Cortex of kidney (tissue), 1 donor: Measurements from ENCODE around the gene VPS33B.
"Not testable (repeated sequence)": the region's sequence is repeated elsewhere in the genome, so short reads cannot be mapped to it uniquely, and the experiment has no call there.

ENCODE experiments used
- DNase-seq: peaks from one replicate; lab custom pipeline; 2025; lab: John Stamatoyannopoulos, UW

The VPS33B gene

DNA sequence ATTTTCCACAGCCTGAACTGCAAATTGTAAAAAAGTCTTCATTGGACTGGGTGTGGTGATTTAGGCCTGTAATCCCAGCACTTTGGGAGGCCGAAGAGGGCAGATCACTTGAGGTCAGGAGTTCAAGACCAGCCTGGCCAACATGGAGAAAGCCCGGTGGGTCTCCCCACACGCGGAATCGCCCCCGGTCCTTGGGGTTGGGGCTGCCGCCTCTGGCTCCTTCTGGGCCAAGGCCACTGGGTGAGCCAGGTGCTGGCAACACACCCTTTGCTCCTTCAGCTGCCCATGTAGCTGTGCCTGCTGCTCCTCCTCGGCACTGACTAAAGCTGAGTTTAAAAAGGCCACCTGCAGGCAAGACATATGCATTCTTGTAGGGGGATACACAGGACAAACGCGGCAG, 9.4 kb upstream of the VPS33B start:
- DNase-seq: no peak

DNA sequence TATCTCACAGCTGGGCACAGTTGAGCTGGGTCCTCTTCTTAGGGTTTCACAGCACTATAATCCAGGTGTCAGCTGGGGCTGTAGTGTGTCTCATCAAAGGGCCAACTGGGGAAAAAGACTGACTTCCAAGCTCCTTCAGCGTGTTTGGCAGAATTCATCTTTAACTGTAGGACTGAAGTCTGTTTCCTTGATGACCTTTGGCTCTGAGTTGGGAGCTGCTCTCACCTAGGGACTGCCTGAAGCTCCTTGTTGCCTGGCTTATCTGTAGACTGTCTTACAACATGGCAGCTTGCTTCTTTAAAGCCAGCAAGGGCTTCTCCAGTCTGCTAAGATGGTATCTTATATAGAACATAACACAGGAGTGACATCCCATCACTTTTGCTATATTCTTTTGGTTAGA, 5.3 kb upstream of the VPS33B start:
- no peak for DNase-seq

DNA sequence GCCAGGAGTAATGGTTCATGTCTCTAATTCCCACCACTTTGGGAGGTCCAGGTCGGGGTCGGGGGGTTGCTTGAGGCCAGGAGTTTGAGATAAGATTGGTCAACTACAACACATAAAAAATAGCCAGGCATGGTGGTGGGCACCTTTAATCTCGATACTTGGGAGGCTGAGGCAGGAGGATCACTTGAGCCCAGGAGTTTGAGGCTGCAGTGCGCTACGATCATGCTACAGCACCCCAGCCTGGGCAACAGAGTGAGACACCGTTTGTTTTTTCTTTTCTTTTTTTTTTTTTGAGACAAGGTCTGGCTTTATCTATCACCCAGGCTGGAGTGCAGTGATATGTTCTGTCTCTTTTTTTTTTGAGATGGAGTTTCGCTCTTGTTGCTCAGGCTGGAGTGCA, 1.3 kb upstream of the VPS33B start:
- no peak for DNase-seq

DNA sequence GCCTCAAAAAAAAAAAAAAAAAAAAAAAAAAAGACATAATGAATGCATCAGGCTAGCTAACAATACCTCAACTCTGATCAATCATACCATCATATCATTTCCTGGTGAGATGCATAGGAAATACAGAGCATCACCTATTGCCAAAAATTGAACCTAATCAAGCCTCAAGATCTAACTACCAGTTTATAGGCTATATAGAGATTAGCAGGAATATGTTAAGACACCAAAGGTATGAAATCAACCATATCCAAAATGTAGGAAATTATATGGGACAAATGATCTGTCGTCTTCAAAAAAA, 387 bp upstream of the VPS33B start:
- no peak for DNase-seq

DNA sequence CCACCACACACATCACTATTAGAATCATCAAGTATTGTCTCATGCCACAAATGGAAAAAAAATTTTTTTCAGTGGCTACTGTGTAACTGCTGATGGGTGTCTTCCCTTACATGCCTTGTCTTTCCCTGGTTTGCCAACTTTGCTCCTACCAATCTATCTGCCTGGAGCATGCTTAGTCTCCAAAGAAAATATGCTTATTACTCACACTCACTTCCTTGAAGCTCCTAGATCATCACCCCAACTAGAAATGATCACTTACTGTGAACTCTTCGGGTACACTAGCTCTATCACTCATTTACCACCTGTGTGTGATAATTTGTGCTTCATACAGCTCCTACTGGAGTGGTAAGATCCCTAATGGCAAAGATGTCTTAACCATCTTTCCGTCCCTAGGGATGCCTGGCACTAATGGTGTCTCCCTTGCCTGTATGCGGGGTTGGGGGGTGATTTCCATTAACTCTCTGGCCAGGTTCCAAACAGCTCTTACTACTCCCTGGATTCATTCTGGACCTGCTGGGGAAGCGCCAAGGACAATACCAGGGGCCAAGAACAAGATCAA, 799 bp downstream of the VPS33B start:
- DNase-seq: no peak

DNA sequence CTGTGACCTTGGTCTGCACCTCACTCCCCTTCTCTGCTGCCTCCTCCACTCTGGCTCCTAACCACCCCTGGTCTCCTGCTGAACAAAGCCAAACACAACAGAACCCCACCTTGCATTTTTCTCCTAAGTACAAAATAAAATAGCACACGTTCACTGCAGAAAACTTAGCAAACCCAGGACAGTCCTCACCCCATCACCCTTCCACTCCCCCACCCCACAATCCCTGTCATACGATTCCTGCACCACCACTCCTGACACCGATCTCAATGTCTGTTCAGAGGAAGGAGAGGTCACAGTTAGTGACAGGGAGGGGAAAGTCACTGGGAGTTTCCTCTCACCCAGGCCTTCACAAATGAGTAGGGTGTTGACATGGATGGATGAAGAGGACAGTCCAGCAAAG, 4.2 kb downstream of the VPS33B start:
- DNase-seq: no peak

DNA sequence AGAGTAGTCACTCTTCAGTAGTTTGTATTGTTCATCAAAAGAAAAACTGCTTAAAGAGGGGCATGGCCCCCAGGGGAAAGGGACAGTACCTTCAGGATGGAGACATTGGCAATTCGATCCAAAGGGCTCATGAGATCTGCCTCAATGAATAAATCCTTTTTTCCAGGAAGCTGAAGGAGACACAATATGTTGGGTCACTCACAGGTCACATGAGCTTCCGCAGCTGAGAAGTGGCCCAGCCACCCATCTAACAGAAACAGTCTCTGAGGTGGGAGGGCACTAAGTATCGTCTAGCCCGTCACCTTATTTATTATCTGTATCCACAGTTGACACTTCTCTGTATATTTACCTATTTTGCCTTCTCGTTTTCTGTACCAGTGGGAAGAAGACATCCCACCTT, 4.7 kb downstream of the VPS33B start:
- no peak for DNase-seq

DNA sequence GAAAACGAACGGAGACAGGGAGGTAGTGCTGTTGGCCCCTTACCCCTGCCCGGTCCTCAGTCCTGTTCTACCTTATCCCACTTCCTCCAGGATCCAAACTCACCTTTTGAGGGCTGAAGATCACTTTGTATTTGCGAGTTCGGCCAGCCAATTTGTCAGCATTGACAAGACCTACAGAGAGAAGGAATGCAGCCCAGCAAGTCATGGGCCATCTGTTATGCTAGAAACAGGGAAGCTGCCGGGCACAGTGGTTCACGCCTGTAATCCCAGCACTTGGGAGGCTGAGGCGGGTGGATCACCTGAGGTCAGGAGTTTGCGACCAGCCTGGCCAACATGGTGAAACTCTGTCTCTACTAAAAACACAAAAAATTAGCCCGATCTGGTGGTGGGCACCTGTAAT, 8.7 kb downstream of the VPS33B start:
- DNase-seq: not testable (repeated sequence)

DNA sequence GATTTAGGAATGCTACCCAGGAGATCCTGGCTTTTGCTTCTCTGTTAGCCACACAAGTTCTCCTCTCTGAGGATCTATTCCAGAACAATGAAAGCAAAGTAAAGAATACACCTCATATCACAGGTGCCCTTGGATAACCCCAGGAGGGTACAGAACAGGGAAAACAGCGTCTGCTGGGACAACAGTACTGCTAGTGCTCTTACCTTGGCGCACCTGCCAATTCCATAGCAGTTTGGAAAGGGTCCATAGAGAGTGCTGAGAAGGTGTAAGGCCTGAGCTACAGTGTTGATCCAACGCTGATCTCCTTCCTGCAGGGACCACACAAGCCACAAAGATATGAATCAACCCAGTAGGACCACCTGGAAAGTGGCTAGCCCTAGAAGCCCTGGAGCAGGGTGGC, 15.1 kb downstream of the VPS33B start:
- DNase-seq: no peak

DNA sequence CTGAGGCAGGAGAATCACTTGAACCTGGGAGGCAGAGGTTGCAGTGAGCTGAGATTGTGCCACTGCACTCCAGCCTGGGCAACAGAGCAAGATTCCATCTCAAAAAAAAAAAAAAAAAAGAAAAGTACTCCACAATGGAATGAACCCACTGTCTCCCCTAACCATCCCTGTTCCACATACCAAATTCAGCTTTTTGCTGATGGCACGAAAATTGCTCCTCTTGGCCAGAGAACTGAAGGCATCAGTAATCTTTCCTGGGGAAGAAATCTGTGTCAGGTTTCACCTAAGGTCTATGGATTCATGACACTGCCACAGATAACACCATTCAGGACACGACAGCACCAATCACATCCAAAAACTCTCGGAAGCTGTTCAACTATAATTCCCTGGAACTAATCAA, 21.2 kb downstream of the VPS33B start:
- no peak for DNase-seq

DNA sequence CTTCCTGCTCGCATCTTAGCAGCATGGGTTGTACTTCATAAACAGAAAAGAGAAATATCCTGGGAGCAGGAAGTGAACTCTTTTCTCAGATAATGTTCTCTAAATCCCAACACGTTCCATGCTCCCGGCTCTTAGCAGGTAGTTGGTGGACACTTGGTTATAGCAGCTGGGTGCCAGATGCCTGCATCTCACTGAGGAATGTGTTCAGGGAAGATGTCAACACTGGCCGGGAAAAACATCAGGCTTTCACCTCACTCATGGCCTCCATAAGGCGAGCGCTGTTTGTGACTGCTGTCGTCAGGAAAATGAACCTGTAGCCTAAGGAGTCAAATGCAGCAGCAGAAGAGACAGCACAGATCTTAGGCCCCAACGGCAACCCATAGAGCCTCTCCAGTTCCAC, 23.7 kb downstream of the VPS33B start:
- DNase-seq: no peak

DNA sequence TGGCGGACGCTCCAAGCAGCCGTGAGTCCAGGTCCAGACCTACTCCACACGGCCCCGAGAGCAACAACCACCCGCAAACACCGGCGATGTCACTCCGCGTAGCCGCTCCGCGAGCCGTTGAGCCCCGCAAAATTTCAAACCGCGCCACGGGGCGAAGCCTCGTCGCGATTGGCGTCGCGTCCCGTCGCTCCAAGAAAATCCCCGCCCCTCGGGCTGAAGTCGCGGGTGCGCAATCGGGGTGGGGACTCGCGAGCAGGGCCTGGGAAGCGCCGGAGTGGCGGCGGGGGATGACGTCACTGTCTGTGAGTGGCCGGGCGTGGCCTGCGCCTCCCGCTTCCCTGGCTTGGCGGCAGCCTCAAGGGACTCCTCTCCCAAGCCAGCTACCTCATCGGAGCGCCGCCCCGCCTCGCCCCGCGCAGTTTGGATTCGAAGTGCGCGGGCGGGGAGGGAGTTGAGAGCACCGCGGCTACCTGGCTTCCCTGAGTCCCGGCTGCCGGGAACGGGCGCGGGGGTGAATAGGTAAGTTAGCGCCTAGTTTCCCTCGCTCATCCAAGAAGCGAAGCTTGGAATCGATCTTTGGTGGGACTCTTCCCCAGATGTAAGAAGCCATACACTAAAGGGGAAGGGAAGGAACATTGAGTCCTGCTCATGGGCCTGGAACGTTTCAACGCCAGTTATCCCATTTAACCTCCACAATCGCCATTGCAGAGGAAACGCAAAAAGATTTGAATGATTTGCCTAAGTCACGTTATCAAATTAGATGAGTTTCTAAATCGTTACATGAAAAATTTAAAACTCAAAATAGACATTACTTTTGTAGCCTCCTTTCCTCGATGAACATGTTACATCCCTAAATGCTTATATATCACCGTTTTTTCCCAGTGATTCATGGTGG, 27.7 kb downstream of the VPS33B start, which contains the start of gene PRC1:
Gene PRC1, minus strand, starts transcription at position 119 of the 895 bp plus-strand sequence. Its CDS starts 118 bp downstream, at position 1.
- peak; percentile 28 for DNase-seq

DNA sequence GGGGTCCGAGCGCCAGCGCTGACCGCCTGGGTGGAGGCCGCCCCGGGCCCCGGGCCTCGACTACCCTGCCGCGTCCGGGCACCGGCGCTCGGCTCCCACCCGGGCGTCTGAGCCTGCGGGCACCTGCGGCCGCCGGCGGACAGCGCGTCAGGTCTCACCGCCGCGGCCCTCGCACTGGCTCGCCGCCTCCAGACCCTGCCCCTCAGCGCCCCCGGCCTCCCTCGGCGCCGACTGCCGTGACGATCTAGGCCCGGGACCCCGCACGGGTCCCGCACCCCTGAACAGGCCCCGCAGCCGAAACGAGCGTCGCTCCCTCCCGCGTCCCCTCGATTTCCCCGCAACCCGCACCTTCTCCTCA, 28.4 kb downstream of the VPS33B start:
- no peak for DNase-seq

DNA sequence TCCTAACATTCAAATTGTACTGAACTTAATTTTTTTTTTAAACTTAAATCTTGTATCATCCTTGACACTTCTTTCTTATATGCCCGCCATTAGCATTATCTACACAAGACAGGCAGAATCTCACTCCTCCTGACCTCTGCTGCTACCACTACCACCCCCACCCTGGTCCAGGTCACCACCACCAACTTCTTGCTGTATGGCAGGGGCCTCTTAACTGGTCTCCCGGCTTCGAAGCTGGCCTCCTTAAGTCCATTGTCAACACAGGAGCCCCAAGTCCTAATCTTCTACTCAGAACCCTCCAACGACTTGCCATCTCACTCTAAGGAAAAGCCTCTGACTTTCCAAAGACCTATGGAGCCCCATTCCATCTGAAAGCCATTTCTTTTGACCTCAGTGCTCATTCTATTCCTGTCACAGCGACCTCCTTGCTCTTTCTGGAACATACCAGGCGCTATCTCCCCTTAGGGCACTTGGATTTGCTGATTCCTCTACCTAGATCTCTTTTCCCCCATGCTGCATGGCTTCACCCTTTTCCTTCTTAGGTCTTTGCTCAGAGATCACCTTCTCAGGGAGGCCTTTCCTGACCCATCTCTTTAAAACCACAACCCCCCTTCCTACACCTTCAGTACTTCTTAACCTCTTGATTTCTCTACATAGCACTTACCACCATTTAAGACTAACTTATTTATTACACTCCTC, 30.7 kb downstream of the VPS33B start:
- DNase-seq: no peak

DNA sequence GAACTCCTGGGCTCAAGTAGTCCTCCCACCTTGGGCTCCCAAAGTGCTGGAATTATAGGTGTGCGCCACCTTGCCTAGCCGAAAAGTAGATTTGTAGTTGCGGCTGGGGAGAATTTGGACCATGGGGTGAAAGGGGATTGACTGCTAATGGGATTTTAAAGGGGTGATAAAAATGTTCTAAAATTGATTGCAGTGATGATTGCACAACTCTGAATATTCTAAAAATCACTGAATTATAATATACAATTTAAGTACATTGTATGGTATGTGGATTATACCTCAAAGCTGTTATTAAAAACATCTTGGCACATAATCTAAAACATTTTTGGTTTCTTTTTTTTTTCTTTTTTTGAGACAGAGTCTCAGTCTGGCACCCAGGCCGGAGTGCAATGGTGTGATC, 31.9 kb downstream of the VPS33B start:
- no peak for DNase-seq

DNA sequence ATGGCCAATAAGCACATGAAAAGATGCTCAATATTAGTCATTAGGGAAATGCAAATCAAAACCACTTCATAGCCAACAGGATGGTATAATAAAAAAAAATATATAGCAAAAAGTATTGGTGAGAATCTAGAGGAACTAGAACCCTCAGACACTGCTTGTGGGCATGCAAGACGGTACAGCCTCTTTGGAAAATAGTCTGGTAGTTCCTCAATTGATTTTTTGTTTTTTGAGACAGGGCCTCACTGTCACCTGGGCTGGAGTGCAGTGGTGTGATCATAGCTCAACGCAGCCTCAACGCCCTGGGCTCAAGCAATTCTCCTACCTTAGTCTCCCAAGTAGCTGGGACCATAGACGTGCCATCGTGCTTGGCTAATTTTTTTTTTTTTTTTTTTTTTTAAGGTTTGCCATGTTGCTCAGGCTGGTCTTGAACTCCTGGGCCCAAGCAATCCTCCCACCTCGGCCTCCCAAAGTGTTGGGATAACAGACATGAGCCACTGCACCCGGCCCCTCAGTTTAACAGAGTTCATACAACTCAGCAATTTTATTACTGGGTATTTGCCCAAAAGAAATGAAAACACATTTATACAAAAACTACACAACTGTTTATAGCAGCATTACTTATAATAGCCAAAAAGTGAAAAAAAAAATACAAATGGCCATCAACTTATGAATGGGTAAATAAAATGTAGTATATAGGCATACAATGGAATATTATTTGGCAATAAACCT, 33.2 kb downstream of the VPS33B start:
- DNase-seq: no peak

DNA sequence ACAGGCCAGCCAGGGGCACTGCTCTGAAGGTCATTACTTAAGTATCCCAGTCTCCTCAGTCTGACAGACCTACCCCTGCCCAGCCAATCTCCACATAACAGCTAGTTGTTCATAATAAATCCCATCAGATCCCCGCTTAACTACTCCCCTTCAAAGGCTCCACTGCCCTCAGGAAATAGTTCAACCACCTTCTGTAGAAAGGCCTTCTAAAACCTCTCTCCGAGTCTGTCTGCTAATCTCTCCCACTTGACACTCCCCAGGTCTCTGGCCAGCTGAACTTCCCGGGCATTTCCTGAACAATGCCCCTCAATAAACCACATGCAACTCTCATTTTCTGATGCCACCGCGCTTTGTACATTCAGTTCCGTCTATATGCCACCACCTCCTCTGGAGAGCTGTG, 34.1 kb downstream of the VPS33B start:
- no peak for DNase-seq

DNA sequence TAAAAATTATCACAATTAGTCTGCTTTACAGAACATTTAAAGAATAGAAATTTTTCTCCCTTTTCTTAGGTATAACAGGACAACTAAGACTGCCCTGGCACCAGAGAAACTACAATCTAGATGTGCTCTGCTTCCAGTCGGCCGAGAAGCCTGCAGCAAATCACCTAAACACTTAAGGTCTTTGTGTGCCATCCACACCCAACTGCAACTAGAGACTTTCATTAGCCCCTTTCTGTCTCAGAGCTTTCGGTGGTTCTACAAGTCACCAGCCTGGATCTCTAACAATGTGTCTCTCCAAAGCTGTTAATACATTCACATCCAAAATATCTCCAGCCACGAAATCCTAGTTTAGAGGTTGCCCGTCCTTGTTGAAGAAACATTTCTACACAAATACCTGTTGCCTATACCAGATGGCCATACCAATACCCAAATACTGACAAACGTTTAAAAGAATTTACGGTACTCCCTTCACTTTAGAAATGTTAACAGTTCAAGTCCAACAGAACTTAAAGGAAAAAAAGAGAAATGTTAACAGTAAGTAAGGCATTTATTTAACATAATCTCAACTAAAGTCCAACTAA, 34.7 kb downstream of the VPS33B start:
- no peak for DNase-seq

DNA sequence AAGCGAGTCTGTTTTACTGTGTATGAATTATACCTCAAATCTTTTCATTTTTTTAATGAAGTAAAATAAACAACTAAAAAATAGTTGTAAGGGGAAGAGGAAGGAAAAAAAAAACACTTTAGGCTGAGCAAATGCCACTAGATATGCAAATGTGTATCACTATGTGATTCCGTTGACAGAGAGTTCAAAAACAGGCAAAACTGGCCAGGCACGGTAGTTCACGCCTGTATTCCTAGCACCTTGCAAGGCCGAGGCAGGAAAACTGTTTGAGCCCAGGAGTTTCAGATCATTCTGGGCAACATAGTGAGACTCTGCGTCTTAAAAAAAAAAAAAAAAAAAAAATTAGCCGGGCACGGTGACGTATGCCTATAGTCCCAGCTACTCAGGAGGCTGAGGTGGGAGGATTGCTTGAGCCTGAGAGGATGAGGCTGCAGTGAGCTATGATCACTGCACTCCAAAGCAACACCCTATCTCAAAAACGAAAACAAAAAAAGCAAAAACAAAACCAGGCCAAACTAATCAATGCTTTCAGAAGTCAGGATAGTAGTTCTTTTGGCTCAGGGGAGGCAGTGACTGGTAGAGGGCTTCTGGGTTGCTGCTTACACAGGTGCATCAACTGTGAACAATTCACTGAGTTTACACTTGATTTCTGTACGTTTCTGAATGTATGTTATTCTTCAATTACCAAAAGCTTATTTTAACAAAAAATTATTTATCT, 35.4 kb downstream of the VPS33B start:
- no peak for DNase-seq

DNA sequence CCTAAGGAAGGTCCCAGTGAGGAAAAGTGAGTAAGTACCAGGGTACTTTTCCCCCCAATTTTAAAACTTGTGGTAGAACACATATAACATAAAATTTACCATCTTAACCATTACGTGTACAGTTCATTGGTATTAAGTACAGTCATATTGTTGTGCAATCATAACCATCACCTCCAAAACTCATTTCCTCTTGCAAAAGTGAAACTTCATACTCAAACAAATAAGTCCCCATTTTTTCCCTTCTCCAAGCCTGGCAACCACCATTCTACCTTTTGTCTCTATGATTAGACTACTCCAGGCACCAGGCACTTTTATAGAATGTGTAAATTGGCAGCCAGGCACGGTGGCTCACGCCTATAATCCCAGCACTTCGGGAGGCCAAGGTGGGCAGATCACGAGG, 40.3 kb downstream of the VPS33B start:
- no peak for DNase-seq

DNA sequence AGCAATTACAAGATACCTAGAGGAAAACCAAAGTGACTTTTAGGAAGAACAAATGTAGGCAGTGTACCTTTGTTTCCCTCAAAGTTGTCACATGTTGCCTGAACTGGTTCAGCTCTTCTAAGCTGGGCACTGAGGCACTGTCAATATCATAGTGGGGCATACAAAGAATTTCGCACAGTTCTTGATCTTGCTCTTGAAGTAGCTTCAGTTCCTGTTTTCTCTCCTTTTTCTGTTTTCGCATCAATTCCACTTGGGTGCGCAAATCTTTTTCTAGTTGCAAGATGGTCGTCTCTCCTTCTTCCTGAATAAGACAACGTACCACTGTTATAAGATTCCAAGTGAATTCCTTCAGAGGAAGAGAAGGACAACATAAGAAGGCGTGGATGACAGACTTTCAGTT, 40.7 kb downstream of the VPS33B start:
- no peak for DNase-seq

DNA sequence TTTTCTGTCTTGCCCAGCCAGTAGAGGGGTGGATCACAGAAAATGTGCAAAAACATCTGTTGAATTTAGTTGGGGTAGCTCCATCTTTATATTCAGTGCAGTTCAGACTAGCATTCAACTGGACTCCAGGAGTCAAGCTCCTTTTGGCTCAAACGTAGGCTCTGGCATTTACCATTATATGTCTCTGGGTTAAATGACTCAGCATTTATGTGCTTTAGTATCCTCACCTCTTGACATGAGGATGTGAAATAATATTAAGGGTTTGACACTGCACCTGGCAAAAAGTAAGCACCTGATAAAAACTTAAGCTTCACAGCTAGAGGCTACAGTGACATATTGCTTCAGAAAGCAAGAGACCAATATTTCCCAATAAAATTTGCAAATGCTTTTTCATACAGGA, 42.8 kb downstream of the VPS33B start:
- DNase-seq: no peak
